Endothelial cell of umbilical vein (primary cell): ENCODE data around the gene IDI1. TPM values are rescaled to one million over a fixed set of nuclear protein-coding genes. Genes with fewer than 3 reads are reported as not detected.

Experiments
- BruUV-seq: library from RNA; stranded (reverse); fragments of 400-500 nt; replicated peaks from 2 replicates; lab custom pipeline; 2021; lab: Mats Ljungman, UMichigan
- CTCF ChIA-PET: fragments of 300-600, 350-600 bp; sonication (Branson Sonifier 250); formaldehyde crosslinking; loops from one replicate; lab custom pipeline; 2021; ENCODE audit warnings: antibody characterized with exemption, inconsistent platforms; lab: Charles Lee
- POLR2A ChIA-PET: fragments of 300-600, 350-600 bp; sonication (Branson Sonifier 250); formaldehyde crosslinking; loops from one replicate; lab custom pipeline; 2021; ENCODE audit warnings: antibody characterized with exemption, inconsistent platforms; lab: Charles Lee
- DNase-seq: peaks from one replicate; pipeline ENCODE4 v3.0.0-alpha.2; 2011; ENCODE audit warnings: low read depth, low spot score
- FAIRE-seq: peaks from 2 replicates; lab custom pipeline; 2011; peaks lifted over from hg19 to GRCh38; lab: Jason Lieb, UNC
- H2AFZ ChIP-seq: 2 replicates; pipeline ENCODE4 v1.6.0; 2012; ENCODE audit warnings: low read depth, low read length, control low read depth, inconsistent platforms
- H3K27ac ChIP-seq: 2 replicates; pipeline ENCODE4 v1.5.1; 2011; ENCODE audit warnings: low read depth, mild to moderate bottlenecking, control low read depth, low read length, moderate library complexity; ENCODE audit not compliant: insufficient read depth
- H3K27me3 ChIP-seq, 2 experiments: 2 replicates each; pipeline versions ENCODE4 v1.6.0 to v1.6.1; 2011; ENCODE audit warnings: low read length in 2 of 2, mixed read lengths in 1 of 2; ENCODE audit not compliant: control insufficient read depth in 2 of 2, insufficient read depth in 2 of 2
- H3K36me3 ChIP-seq, 2 experiments: 2 replicates in 1 of 2; 3 replicates in 1 of 2; pipeline ENCODE4 v1.5.1; 2011; ENCODE audit warnings: low read length in 2 of 2, mild to moderate bottlenecking in 1 of 2, moderate library complexity in 1 of 2; ENCODE audit not compliant: control insufficient read depth in 2 of 2, insufficient read depth in 2 of 2; ENCODE audit errors: extremely low read depth in 1 of 2
- H3K4me1 ChIP-seq: 3 replicates; pipeline ENCODE4 v1.5.1; 2011; ENCODE audit warnings: mild to moderate bottlenecking, low read length; ENCODE audit not compliant: control insufficient read depth, insufficient read depth; ENCODE audit errors: extremely low read depth
- H3K4me2 ChIP-seq: 2 replicates; pipeline ENCODE4 v1.6.1; 2011; ENCODE audit warnings: low read length, control low read depth, mixed read lengths; ENCODE audit not compliant: insufficient read depth
- H3K4me3 ChIP-seq, 3 experiments: fragments of 200-600 bp in 1 of 3; sonication (generic), shearing (Covaris generic) in 1 of 3; replicated peaks in 1 of 3; 2 replicates each; pipeline ENCODE4 v1.5.1; 2011 to 2016; ENCODE audit warnings: control low read depth in 3 of 3, low read length in 3 of 3, mild to moderate bottlenecking in 2 of 3, inconsistent platforms in 1 of 3, low read depth in 1 of 3, moderate library complexity in 1 of 3; ENCODE audit not compliant: insufficient read depth in 1 of 3
- H3K79me2 ChIP-seq: 2 replicates; pipeline ENCODE4 v1.6.0; 2012; ENCODE audit warnings: low read length, inconsistent platforms; ENCODE audit not compliant: control insufficient read depth, insufficient read depth
- H3K9ac ChIP-seq: replicated peaks from 2 replicates; pipeline ENCODE3; 2011; ENCODE audit warnings: low read length, control low read depth; ENCODE audit not compliant: insufficient read depth; ENCODE audit errors: extremely low read depth
- H3K9me1 ChIP-seq: replicated peaks from 3 replicates; pipeline ENCODE4 v1.6.0; 2011; ENCODE audit warnings: mild to moderate bottlenecking, low read length; ENCODE audit not compliant: control insufficient read depth, insufficient read depth; ENCODE audit errors: extremely low read depth
- H3K9me3 ChIP-seq: replicated peaks from 2 replicates; pipeline ENCODE4 v1.5.1; 2012; ENCODE audit warnings: low read length, inconsistent platforms; ENCODE audit not compliant: control insufficient read depth, insufficient read depth
- H4K20me1 ChIP-seq: replicated peaks from 2 replicates; pipeline ENCODE3; 2011; ENCODE audit warnings: mild to moderate bottlenecking, low read length; ENCODE audit not compliant: control insufficient read depth, insufficient read depth; ENCODE audit errors: extremely low read depth
- CTCF ChIP-seq, 2 donors: IDR thresholded peaks; 1 replicate in 1 of 2; 2 replicates in 1 of 2; pipeline ENCODE4 v1.5.1; 2011; ENCODE audit warnings: low read length in 2 of 2, mild to moderate bottlenecking in 2 of 2, moderate library complexity in 2 of 2, control low read depth in 1 of 2, inconsistent platforms in 1 of 2, low read depth in 1 of 2; ENCODE audit not compliant: insufficient read depth in 1 of 2; ENCODE audit errors: extremely low read depth in 1 of 2
- EZH2 ChIP-seq: IDR thresholded peaks from 2 replicates; pipeline ENCODE4 v1.6.1; 2012; ENCODE audit warnings: borderline replicate concordance, low read depth, mild to moderate bottlenecking, moderate library complexity, low read length, inconsistent platforms; ENCODE audit not compliant: severe bottlenecking
- FOS ChIP-seq: IDR thresholded peaks from 2 replicates; pipeline ENCODE4 v1.6.1; 2011; ENCODE audit warnings: mild to moderate bottlenecking, low read length, moderate library complexity, borderline replicate concordance; ENCODE audit not compliant: insufficient read depth
- GATA2 ChIP-seq: IDR thresholded peaks from 2 replicates; pipeline ENCODE4 v1.7.0; 2011; ENCODE audit warnings: low read depth, mild to moderate bottlenecking, moderate library complexity, mixed read lengths, low read length; ENCODE audit not compliant: insufficient read length, insufficient read depth
- JUN ChIP-seq: IDR thresholded peaks from 2 replicates; pipeline ENCODE4 v1.6.1; 2011; ENCODE audit warnings: borderline replicate concordance, low read depth; ENCODE audit not compliant: insufficient read length, insufficient read depth
- MAX ChIP-seq: IDR thresholded peaks from 2 replicates; pipeline ENCODE4 v1.6.1; 2011; ENCODE audit not compliant: insufficient read depth, insufficient read length
- MYC ChIP-seq: IDR thresholded peaks from one replicate; pipeline ENCODE4 v1.6.1; 2011; ENCODE audit warnings: mild to moderate bottlenecking, low read depth, low read length
- POLR2A ChIP-seq: IDR thresholded peaks from 2 replicates; pipeline ENCODE4 v1.6.1; 2012; ENCODE audit warnings: low read depth, mild to moderate bottlenecking, control low read depth, low read length
- POLR2AphosphoS5 ChIP-seq: IDR thresholded peaks from 2 replicates; pipeline ENCODE4 v1.6.1; 2012; ENCODE audit warnings: low read depth, mild to moderate bottlenecking, control low read depth, low read length, moderate library complexity; ENCODE audit not compliant: insufficient read depth
- dilution Hi-C: fragments of 300-500 bp; cut with MboI; formaldehyde crosslinking; loops from one replicate; pipeline ENCODE4 v1.15.0; 2019; ENCODE audit warnings: low sequenced_read_pairs; ENCODE audit not compliant: extremely low pct_ligation_motif_present
- intact Hi-C: fragments of 100-400 bp; cut with micrococcal nuclease; formaldehyde crosslinking; loops from one replicate; pipeline ENCODE4 v1.10.0; 2022
- polyA plus RNA-seq, 4 experiments: library from polyadenylated mRNA; depleted of rRNA in 3 of 4; stranded (reverse) in 3 of 4; unstranded in 1 of 4; fragments of >200 nt; gene quantifications; 2 replicates each; pipeline versions ENCODE4 v1.2.1 to v1.2.3, GENCODE V29; 2011 to 2012; ENCODE audit warnings: missing spikeins in 1 of 4
- total RNA-seq: library from RNA; stranded (reverse); gene quantifications from 2 replicates; pipeline ENCODE4 v1.2.3, GENCODE V29; 2021

The IDI1 gene
- total and polyA plus RNA-seq, 2 donors (not counting 3 experiments of a cell fraction or from before 2014, with no cell fraction given) = 42.2 to 63.0 TPM

- POLR2A ChIA-PET = no interaction called here
- DNase-seq (no peak), FAIRE-seq (no peak)
- no peaks in the 10 kb centered on the region for H3K79me2 ChIP-seq
- no peak overlapping the region for H2AFZ ChIP-seq
- H3K4me1 ChIP-seq = no peaks in the 10 kb centered on the region
- peaks cover 9 to 38% of the 10 kb centered on the region in 2 experiments for H3K36me3 ChIP-seq
- dilution Hi-C loops (no loop called here), intact Hi-C loops (no loop called here)
- CTCF ChIA-PET = no interaction called here
- H3K4me3 ChIP-seq = no peak overlapping the region
- H3K27me3 ChIP-seq = no peaks in the 10 kb centered on the region
- TF ChIP-seq POLR2A (no peak), EZH2 (no peak), JUN (no peak), POLR2AphosphoS5 (no peak), GATA2 (no peak), CTCF (IDR thresholded peaks at IDR 0.05; ENCODE audit: extremely low read depth in 1 of 2, insufficient read depth in 1 of 2, low read depth in 1 of 2, low read length in 2 of 2) (no peak), MYC (no peak), MAX (no peak), FOS (no peak)
- H3K4me2 ChIP-seq = no peak overlapping the region
- BruUV-seq = no TSS peak
- no peaks in the 10 kb centered on the region for H4K20me1 ChIP-seq
- no peak overlapping the region for H3K9ac ChIP-seq
- no peaks in the 10 kb centered on the region for H3K9me3 ChIP-seq
- no peak overlapping the region for H3K27ac ChIP-seq
- no peaks in the 10 kb centered on the region for H3K9me1 ChIP-seq
These were observed 41.8 kb upstream of the IDI1 start for GRCh38 chr10:1090696-1091095.
